Neutrophil (primary cell): Measurements from ENCODE around the gene CES3.

Experiments
- H3K27ac ChIP-seq: fragments of 200-600 bp; sonication (generic); 2 replicates; pipeline ENCODE4 v1.5.1; 2016; ENCODE audit warnings: mild to moderate bottlenecking, moderate library complexity
- H3K27me3 ChIP-seq: fragments of 200-600 bp; sonication (generic); 2 replicates; pipeline ENCODE4 v1.6.0; 2016; ENCODE audit warnings: mild to moderate bottlenecking
- H3K36me3 ChIP-seq: fragments of 200-600 bp; sonication (generic); 2 replicates; pipeline ENCODE4 v1.5.1; 2017
- H3K4me1 ChIP-seq, 2 experiments: fragments of 200-600 bp in 1 of 2; sonication (generic) in 1 of 2; 1 replicate in 1 of 2; 2 replicates in 1 of 2; pipeline versions ENCODE4 v1.5.1 to v1.6.1; 2013 to 2016; ENCODE audit warnings: low read depth in 1 of 2, low read length in 1 of 2, mild to moderate bottlenecking in 1 of 2, moderate library complexity in 1 of 2; ENCODE audit not compliant: control insufficient read depth in 1 of 2, insufficient read depth in 1 of 2
- H3K4me3 ChIP-seq, 2 experiments: fragments of 200-600 bp in 1 of 2; sonication (generic) in 1 of 2; 1 replicate in 1 of 2; 2 replicates in 1 of 2; pipeline ENCODE4 v1.5.1; 2013 to 2016; ENCODE audit warnings: low read depth in 1 of 2, low read length in 1 of 2, mild to moderate bottlenecking in 1 of 2, moderate library complexity in 1 of 2
- H3K9me3 ChIP-seq: fragments of 200-600 bp; sonication (generic); 2 replicates; pipeline ENCODE4 v1.5.1; 2016
- CTCF ChIP-seq: fragments of 200-600 bp; sonication (generic); IDR thresholded peaks from 2 replicates; pipeline ENCODE4 v1.5.1; 2016; ENCODE audit warnings: antibody characterized with exemption

Gene CES3

GRCh38 chr16:66947302-66948065, 13.6 kb upstream of the CES3 start:
- Histone ChIP-seq H3K27me3 (peaks cover 61% of the 10 kb centered on the region), H3K4me1 (peaks cover 18 to 21% of the 10 kb centered on the region in 2 experiments), H3K4me3 (peak overlapping the region; percentile 42 to 61), H3K36me3 (peaks cover 16% of the 10 kb centered on the region), H3K9me3 (no peaks in the 10 kb centered on the region), H3K27ac (peak overlapping the region; percentile 6)
- peak; percentile 89 for TF ChIP-seq CTCF

GRCh38 chr16:66948134-66948836, 12.8 kb upstream of the CES3 start:
- Histone ChIP-seq H3K27ac (no peak overlapping the region), H3K4me3 (peak overlapping the region; percentile 42 to 61), H3K9me3 (no peaks in the 10 kb centered on the region), H3K27me3 (peaks cover 69% of the 10 kb centered on the region), H3K4me1 (peaks cover 18 to 21% of the 10 kb centered on the region in 2 experiments), H3K36me3 (peaks cover 8% of the 10 kb centered on the region)
- no peak for TF ChIP-seq CTCF

GRCh38 chr16:66948837-66949225, 12.2 kb upstream of the CES3 start:
- peaks cover 2% of the 10 kb centered on the region for H3K36me3 ChIP-seq
- peak overlapping the region in 1 of 2 experiments; percentile 61 for H3K4me3 ChIP-seq
- no peak for TF ChIP-seq CTCF

GRCh38 chr16:66949472-66949871, 11.6 kb upstream of the CES3 start:
- Histone ChIP-seq H3K36me3 (no peaks in the 10 kb centered on the region), H3K9me3 (no peaks in the 10 kb centered on the region), H3K4me1 (peaks cover 18 to 21% of the 10 kb centered on the region in 2 experiments), H3K27ac (no peak overlapping the region), H3K27me3 (peaks cover 77% of the 10 kb centered on the region), H3K4me3 (no peak overlapping the region)
- TF ChIP-seq CTCF: no peak

More at GRCh38 chr16:66948837-66949225, 12.2 kb upstream of the CES3 start:
- peaks cover 75% of the 10 kb centered on the region for H3K27me3 ChIP-seq
- no peaks in the 10 kb centered on the region for H3K9me3 ChIP-seq
- peaks cover 18 to 21% of the 10 kb centered on the region in 2 experiments for H3K4me1 ChIP-seq
- H3K27ac ChIP-seq: no peak overlapping the region

- Histone ChIP-seq H3K4me3 (no peak overlapping the region), H3K4me1 (peaks cover 18 to 21% of the 10 kb centered on the region in 2 experiments), H3K27ac (no peak overlapping the region), H3K9me3 (no peaks in the 10 kb centered on the region), H3K36me3 (no peaks in the 10 kb centered on the region), H3K27me3 (peaks cover 77% of the 10 kb centered on the region)
- no peak for TF ChIP-seq CTCF
Observed at GRCh38 chr16:66950437-66950836, 10.6 kb upstream of the CES3 start.
